ENCODE data around the gene SEZ6. TPM values are rescaled to one million over a fixed set of nuclear protein-coding genes. Genes with fewer than 3 reads are reported as not detected.

Gene SEZ6
- total RNA-seq, 2 donors from 2014 or later: not detected

- no peak overlapping the region for H3K4me3 Mint-ChIP-seq
- H3K36me3 Mint-ChIP-seq (ENCODE audit: low read depth): no peaks in the 10 kb centered on the region
- H3K4me1 Mint-ChIP-seq: no peaks in the 10 kb centered on the region
- no peaks in the 10 kb centered on the region for H3K9me3 Mint-ChIP-seq
- ATAC-seq (replicated peaks): no peak
- no peak overlapping the region for H3K27ac Mint-ChIP-seq
- peaks cover 26% of the 10 kb centered on the region for H3K27me3 Mint-ChIP-seq
Measured at GRCh38 chr17:29000973-29001372, 4.9 kb downstream of the SEZ6 start.

GRCh38 chr17:28999206-28999605, 6.6 kb downstream of the SEZ6 start:
- peaks cover 22% of the 10 kb centered on the region for H3K27me3 Mint-ChIP-seq
- no peaks in the 10 kb centered on the region for H3K4me1 Mint-ChIP-seq
- no peak for ATAC-seq (replicated peaks)
- no peaks in the 10 kb centered on the region for H3K36me3 Mint-ChIP-seq (ENCODE audit: low read depth)
- no peaks in the 10 kb centered on the region for H3K9me3 Mint-ChIP-seq
- H3K27ac Mint-ChIP-seq: no peak overlapping the region
- H3K4me3 Mint-ChIP-seq: no peak overlapping the region

GRCh38 chr17:28997806-28998205, 8.0 kb downstream of the SEZ6 start:
- no peaks in the 10 kb centered on the region for H3K36me3 Mint-ChIP-seq (ENCODE audit: low read depth)
- peaks cover 13% of the 10 kb centered on the region for H3K27me3 Mint-ChIP-seq
- H3K4me1 Mint-ChIP-seq: no peaks in the 10 kb centered on the region
- no peak overlapping the region for H3K27ac Mint-ChIP-seq
- no peak for ATAC-seq (replicated peaks)
- no peaks in the 10 kb centered on the region for H3K9me3 Mint-ChIP-seq
- no peak overlapping the region for H3K4me3 Mint-ChIP-seq

- no peaks in the 10 kb centered on the region for H3K36me3 Mint-ChIP-seq (ENCODE audit: low read depth)
- H3K9me3 Mint-ChIP-seq: no peaks in the 10 kb centered on the region
- ATAC-seq (replicated peaks): no peak
- no peak overlapping the region for H3K4me3 Mint-ChIP-seq
- no peak overlapping the region for H3K27ac Mint-ChIP-seq
- peaks cover 11% of the 10 kb centered on the region for H3K27me3 Mint-ChIP-seq
- H3K4me1 Mint-ChIP-seq: no peaks in the 10 kb centered on the region
Measured at GRCh38 chr17:28996554-28997096, 9.2 kb downstream of the SEZ6 start.

- H3K27ac Mint-ChIP-seq: no peak overlapping the region
- peaks cover 8% of the 10 kb centered on the region for H3K27me3 Mint-ChIP-seq
- no peaks in the 10 kb centered on the region for H3K9me3 Mint-ChIP-seq
- ATAC-seq (replicated peaks): no peak
- H3K4me1 Mint-ChIP-seq: no peaks in the 10 kb centered on the region
- no peaks in the 10 kb centered on the region for H3K36me3 Mint-ChIP-seq (ENCODE audit: low read depth)
- no peak overlapping the region for H3K4me3 Mint-ChIP-seq
Measured at GRCh38 chr17:28993645-28994426, 12.0 kb downstream of the SEZ6 start.

- H3K27me3 Mint-ChIP-seq: peaks cover 7% of the 10 kb centered on the region
- H3K4me1 Mint-ChIP-seq: no peaks in the 10 kb centered on the region
- H3K9me3 Mint-ChIP-seq: no peaks in the 10 kb centered on the region
- H3K27ac Mint-ChIP-seq: no peak overlapping the region
- H3K36me3 Mint-ChIP-seq (ENCODE audit: low read depth): no peaks in the 10 kb centered on the region
- H3K4me3 Mint-ChIP-seq: no peak overlapping the region
- ATAC-seq (replicated peaks): no peak
Measured at GRCh38 chr17:28992625-28993600, 12.9 kb downstream of the SEZ6 start.

GRCh38 chr17:28992185-28992584, 13.6 kb downstream of the SEZ6 start:
- no peaks in the 10 kb centered on the region for H3K9me3 Mint-ChIP-seq
- ATAC-seq (replicated peaks): no peak
- H3K36me3 Mint-ChIP-seq (ENCODE audit: low read depth): no peaks in the 10 kb centered on the region
- H3K4me3 Mint-ChIP-seq: no peak overlapping the region
- H3K27me3 Mint-ChIP-seq: peaks cover 7% of the 10 kb centered on the region
- no peak overlapping the region for H3K27ac Mint-ChIP-seq
- no peaks in the 10 kb centered on the region for H3K4me1 Mint-ChIP-seq

GRCh38 chr17:28991779-28992178, 14.1 kb downstream of the SEZ6 start:
- no peaks in the 10 kb centered on the region for H3K36me3 Mint-ChIP-seq (ENCODE audit: low read depth)
- no peak overlapping the region for H3K27ac Mint-ChIP-seq
- no peaks in the 10 kb centered on the region for H3K4me1 Mint-ChIP-seq
- H3K9me3 Mint-ChIP-seq: no peaks in the 10 kb centered on the region
- H3K27me3 Mint-ChIP-seq: peaks cover 5% of the 10 kb centered on the region
- H3K4me3 Mint-ChIP-seq: no peak overlapping the region
- ATAC-seq (replicated peaks): no peak

GRCh38 chr17:28989028-28989427, 16.8 kb downstream of the SEZ6 start:
- H3K4me3 Mint-ChIP-seq: no peak overlapping the region
- no peak for ATAC-seq (replicated peaks)
- no peaks in the 10 kb centered on the region for H3K27me3 Mint-ChIP-seq
- H3K4me1 Mint-ChIP-seq: no peaks in the 10 kb centered on the region
- no peak overlapping the region for H3K27ac Mint-ChIP-seq
- no peaks in the 10 kb centered on the region for H3K9me3 Mint-ChIP-seq
- H3K36me3 Mint-ChIP-seq (ENCODE audit: low read depth): no peaks in the 10 kb centered on the region

- Mint-ChIP-seq H3K9me3 (no peaks in the 10 kb centered on the region), H3K4me1 (no peaks in the 10 kb centered on the region), H3K36me3 (ENCODE audit: low read depth) (no peaks in the 10 kb centered on the region)
Measured at GRCh38 chr17:28988475-28988874, 17.4 kb downstream of the SEZ6 start.

GRCh38 chr17:28986714-28987655, 18.8 kb downstream of the SEZ6 start:
- H3K4me1 Mint-ChIP-seq: peaks cover 14% of the 10 kb centered on the region
- no peaks in the 10 kb centered on the region for H3K9me3 Mint-ChIP-seq
- no peak overlapping the region for H3K4me3 Mint-ChIP-seq
- no peaks in the 10 kb centered on the region for H3K36me3 Mint-ChIP-seq (ENCODE audit: low read depth)
- no peaks in the 10 kb centered on the region for H3K27me3 Mint-ChIP-seq
- ATAC-seq (replicated peaks): no peak
- H3K27ac Mint-ChIP-seq: no peak overlapping the region

More at GRCh38 chr17:28988475-28988874, 17.4 kb downstream of the SEZ6 start:
- no peak overlapping the region for H3K4me3 Mint-ChIP-seq
- no peak overlapping the region for H3K27ac Mint-ChIP-seq
- no peak for ATAC-seq (replicated peaks)
- H3K27me3 Mint-ChIP-seq: no peaks in the 10 kb centered on the region

- Mint-ChIP-seq H3K9me3 (no peaks in the 10 kb centered on the region), H3K27me3 (no peaks in the 10 kb centered on the region), H3K27ac (no peak overlapping the region), H3K4me3 (no peak overlapping the region), H3K4me1 (peaks cover 15% of the 10 kb centered on the region), H3K36me3 (ENCODE audit: low read depth) (no peaks in the 10 kb centered on the region)
- ATAC-seq (replicated peaks): no peak
Measured at GRCh38 chr17:28985950-28986713, 19.7 kb downstream of the SEZ6 start.
